Endothelial cell of umbilical vein (primary cell): Measurements from ENCODE around the gene HDAC9.

Source experiments
- CTCF ChIP-seq, 2 donors: IDR thresholded peaks; 1 replicate in 1 of 2; 2 replicates in 1 of 2; pipeline ENCODE4 v1.5.1; 2011; ENCODE audit warnings: low read length in 2 of 2, mild to moderate bottlenecking in 2 of 2, moderate library complexity in 2 of 2, control low read depth in 1 of 2, inconsistent platforms in 1 of 2, low read depth in 1 of 2; ENCODE audit not compliant: insufficient read depth in 1 of 2; ENCODE audit errors: extremely low read depth in 1 of 2
- EZH2 ChIP-seq: IDR thresholded peaks from 2 replicates; pipeline ENCODE4 v1.6.1; 2012; ENCODE audit warnings: borderline replicate concordance, low read depth, mild to moderate bottlenecking, moderate library complexity, low read length, inconsistent platforms; ENCODE audit not compliant: severe bottlenecking
- FOS ChIP-seq: IDR thresholded peaks from 2 replicates; pipeline ENCODE4 v1.6.1; 2011; ENCODE audit warnings: mild to moderate bottlenecking, low read length, moderate library complexity, borderline replicate concordance; ENCODE audit not compliant: insufficient read depth
- GATA2 ChIP-seq: IDR thresholded peaks from 2 replicates; pipeline ENCODE4 v1.7.0; 2011; ENCODE audit warnings: low read depth, mild to moderate bottlenecking, moderate library complexity, mixed read lengths, low read length; ENCODE audit not compliant: insufficient read length, insufficient read depth
- MAX ChIP-seq: IDR thresholded peaks from 2 replicates; pipeline ENCODE4 v1.6.1; 2011; ENCODE audit not compliant: insufficient read depth, insufficient read length
- MYC ChIP-seq: IDR thresholded peaks from one replicate; pipeline ENCODE4 v1.6.1; 2011; ENCODE audit warnings: mild to moderate bottlenecking, low read depth, low read length
- POLR2A ChIP-seq: IDR thresholded peaks from 2 replicates; pipeline ENCODE4 v1.6.1; 2012; ENCODE audit warnings: low read depth, mild to moderate bottlenecking, control low read depth, low read length
- POLR2AphosphoS5 ChIP-seq: IDR thresholded peaks from 2 replicates; pipeline ENCODE4 v1.6.1; 2012; ENCODE audit warnings: low read depth, mild to moderate bottlenecking, control low read depth, low read length, moderate library complexity; ENCODE audit not compliant: insufficient read depth

- TF ChIP-seq POLR2A = no peak
- TF ChIP-seq EZH2 = no peak
- no peak for TF ChIP-seq CTCF (IDR thresholded peaks at IDR 0.05; ENCODE audit: extremely low read depth in 1 of 2, insufficient read depth in 1 of 2, low read depth in 1 of 2, low read length in 2 of 2)
- no peak for TF ChIP-seq FOS
- TF ChIP-seq MYC = no peak
- TF ChIP-seq POLR2AphosphoS5 = no peak
- TF ChIP-seq MAX = no peak
- no peak for TF ChIP-seq GATA2
Measured at GRCh38 chr7:18703685-18704084, 208.1 kb downstream of the HDAC9 start.
